ENCODE data around the gene SEPTIN10.

Gene SEPTIN10

GRCh38 chr2:109494351-109494750 lies 119.4 kb downstream of the SEPTIN10 start:
- DNase-seq (ENCODE audit: low read depth), result no peak

GRCh38 chr2:109493176-109493935 lies 120.4 kb downstream of the SEPTIN10 start:
- DNase-seq (ENCODE audit: low read depth), result no peak

Measured in activated T-cell treated with anti-CD3 and anti-CD28 coated beads for 1 hour (primary cell).